Measurements from ENCODE around the gene DLX3.

GRCh38 chr17:49993423-49994060 is 1.5 kb downstream of the DLX3 start:
- TF ChIP-seq, protein P1, sequence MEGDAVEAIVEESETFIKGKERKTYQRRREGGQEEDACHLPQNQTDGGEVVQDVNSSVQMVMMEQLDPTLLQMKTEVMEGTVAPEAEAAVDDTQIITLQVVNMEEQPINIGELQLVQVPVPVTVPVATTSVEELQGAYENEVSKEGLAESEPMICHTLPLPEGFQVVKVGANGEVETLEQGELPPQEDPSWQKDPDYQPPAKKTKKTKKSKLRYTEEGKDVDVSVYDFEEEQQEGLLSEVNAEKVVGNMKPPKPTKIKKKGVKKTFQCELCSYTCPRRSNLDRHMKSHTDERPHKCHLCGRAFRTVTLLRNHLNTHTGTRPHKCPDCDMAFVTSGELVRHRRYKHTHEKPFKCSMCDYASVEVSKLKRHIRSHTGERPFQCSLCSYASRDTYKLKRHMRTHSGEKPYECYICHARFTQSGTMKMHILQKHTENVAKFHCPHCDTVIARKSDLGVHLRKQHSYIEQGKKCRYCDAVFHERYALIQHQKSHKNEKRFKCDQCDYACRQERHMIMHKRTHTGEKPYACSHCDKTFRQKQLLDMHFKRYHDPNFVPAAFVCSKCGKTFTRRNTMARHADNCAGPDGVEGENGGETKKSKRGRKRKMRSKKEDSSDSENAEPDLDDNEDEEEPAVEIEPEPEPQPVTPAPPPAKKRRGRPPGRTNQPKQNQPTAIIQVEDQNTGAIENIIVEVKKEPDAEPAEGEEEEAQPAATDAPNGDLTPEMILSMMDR (IDR thresholded peaks at IDR 0.05), result no peak
- no peak for TF ChIP-seq POLR2A (IDR thresholded peaks at IDR 0.05)

All from uterus (tissue), 2 donors.